D721Med (cell line): ENCODE results near the gene FAM107B.

Source experiments
- DNase-seq: peaks from one replicate; pipeline ENCODE4 v3.0.0; 2011; ENCODE audit warnings: low spot score; ENCODE audit not compliant: insufficient read length
- FAIRE-seq: peaks from 2 replicates; lab custom pipeline; 2011; peaks lifted over from hg19 to GRCh38; lab: Jason Lieb, UNC
- CTCF ChIP-seq: IDR thresholded peaks from 2 replicates; pipeline ENCODE4 v1.5.1; 2012; ENCODE audit warnings: mild to moderate bottlenecking, control low read depth; ENCODE audit not compliant: insufficient read depth; ENCODE audit errors: missing control alignments

The FAM107B gene

GRCh38 chr10:14676732-14677131 is 98.0 kb downstream of the FAM107B start:
- no peak for FAIRE-seq
- TF ChIP-seq CTCF: no peak

GRCh38 chr10:14674376-14675050 is 100.2 kb downstream of the FAM107B start:
- TF ChIP-seq CTCF: no peak

More at GRCh38 chr10:14676732-14677131, 98.0 kb downstream of the FAM107B start:
- no peak for DNase-seq

DNA sequence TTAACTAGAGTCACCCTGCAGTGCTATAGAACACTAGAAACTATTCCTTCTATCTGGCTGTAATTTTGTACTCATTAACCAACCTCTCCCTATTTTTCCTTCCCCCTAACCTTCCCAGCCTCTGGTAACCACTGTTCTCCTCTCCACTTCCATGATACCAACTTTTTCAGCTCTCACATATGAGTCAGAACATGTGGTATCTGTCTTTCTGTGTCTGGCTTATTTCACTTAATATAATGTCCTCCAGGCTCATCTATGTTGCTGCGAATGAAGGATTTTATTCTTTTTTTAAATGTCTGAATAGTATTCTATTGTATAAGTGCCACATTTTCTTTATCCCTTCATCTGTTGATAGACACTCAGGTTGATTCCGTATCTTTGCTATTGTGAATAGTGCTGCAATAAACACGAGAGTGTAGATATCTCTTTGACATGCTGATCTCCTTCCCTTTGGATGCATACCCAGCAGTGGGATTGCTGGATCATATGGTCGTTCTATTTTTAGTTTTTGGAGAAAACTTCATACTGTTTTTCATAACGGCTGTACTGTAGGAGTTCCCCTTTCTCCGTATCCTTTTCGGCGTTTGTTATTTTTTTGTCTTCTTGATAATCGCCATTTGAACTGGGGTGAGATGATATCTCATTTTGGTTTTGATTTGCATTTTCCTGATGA is 101.4 kb downstream of the FAM107B start:
- TF ChIP-seq CTCF: no peak
- FAIRE-seq (no peak), DNase-seq (no peak)

More at GRCh38 chr10:14674376-14675050, 100.2 kb downstream of the FAM107B start:
- DNase-seq: no peak
- FAIRE-seq: no peak

GRCh38 chr10:14671386-14671831 is 103.3 kb downstream of the FAM107B start:
- TF ChIP-seq CTCF: no peak
- no peak for FAIRE-seq
- DNase-seq: no peak

- TF ChIP-seq CTCF: no peak
- DNase-seq: no peak
- no peak for FAIRE-seq
Measured at GRCh38 chr10:14670551-14671240, 104.0 kb downstream of the FAM107B start.

DNA sequence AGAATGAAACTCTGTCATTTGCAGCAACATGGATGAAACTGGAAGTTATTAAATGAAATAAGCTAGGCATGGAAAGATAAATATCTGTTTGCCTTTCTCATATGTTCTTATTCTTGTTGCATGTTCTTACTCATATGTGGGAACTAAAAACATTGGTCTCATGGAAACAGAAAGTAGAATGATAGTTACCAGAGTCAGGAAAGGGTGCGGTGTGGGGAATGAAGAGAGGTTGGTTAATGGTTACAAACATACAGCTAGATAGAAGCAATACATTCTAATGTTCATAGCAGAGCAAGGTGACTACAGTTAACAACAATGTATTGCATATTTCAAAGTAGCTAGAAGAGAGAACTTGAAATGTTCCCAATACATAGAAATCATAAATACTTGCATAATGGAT is 105.1 kb downstream of the FAM107B start:
- DNase-seq: no peak
- no peak for TF ChIP-seq CTCF
- no peak for FAIRE-seq

DNA sequence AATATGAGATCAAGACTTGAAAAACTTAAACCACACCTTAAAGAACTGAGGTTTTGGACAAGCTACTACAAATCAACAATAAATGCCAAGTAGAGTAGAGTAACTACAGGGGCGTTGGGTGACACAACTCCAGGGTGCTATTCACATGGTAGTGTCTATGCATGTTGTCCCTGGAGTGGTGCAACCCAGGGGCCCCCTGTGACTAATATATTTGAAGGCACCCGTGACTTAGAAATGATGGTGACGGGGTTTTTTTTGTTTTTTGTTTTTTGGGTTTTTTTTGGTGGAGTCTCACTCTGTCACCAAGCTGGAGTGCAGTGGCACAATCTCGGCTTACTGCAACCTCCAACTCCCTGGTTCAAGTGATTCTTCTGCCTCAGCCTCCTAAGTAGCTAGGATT is 106.9 kb downstream of the FAM107B start:
- FAIRE-seq (no peak), DNase-seq (no peak)

More for the DNA sequence above, 106.9 kb downstream of the FAM107B start:
- TF ChIP-seq CTCF: no peak
